Measurements from ENCODE around the gene PKD2L1.

GRCh38 chr10:100267239-100268104, 62.6 kb downstream of the PKD2L1 start, which contains the start of gene CWF19L1:
- no peak for TF ChIP-seq CTCF (IDR thresholded peaks at IDR 0.05; ENCODE audit: poor library complexity, severe bottlenecking)
- TF ChIP-seq REST (IDR thresholded peaks at IDR 0.05; ENCODE audit: borderline replicate concordance): peak; percentile 92
- peak; percentile 91 for TF ChIP-seq POLR2AphosphoS5 (IDR thresholded peaks at IDR 0.05)
- TF ChIP-seq SMC3 (conservative IDR thresholded peaks at IDR 0.05; ENCODE audit: poor library complexity): peak; percentile 27
- peak; percentile 37 for TF ChIP-seq TAF1 (IDR thresholded peaks at IDR 0.05; ENCODE audit: low read depth)
- no peak for TF ChIP-seq EZH2 (IDR thresholded peaks at IDR 0.05; ENCODE audit: borderline replicate concordance, insufficient read depth, low read length, poor library complexity, severe bottlenecking)
